Caco-2 (cell line): ENCODE results near the gene UNC119. TPM values are rescaled to one million over a fixed set of nuclear protein-coding genes. Genes with fewer than 3 reads are reported as not detected.

ENCODE experiments used
- BruUV-seq: library from RNA; stranded (reverse); fragments of 400-500 nt; replicated peaks from 2 replicates; lab custom pipeline; 2021; lab: Mats Ljungman, UMichigan
- CTCF ChIA-PET: fragments of 300-600 bp; sonication (Branson Sonifier 250); formaldehyde crosslinking; loops from one replicate; lab custom pipeline; 2022; ENCODE audit warnings: antibody characterized with exemption; lab: Charles Lee
- POLR2A ChIA-PET: fragments of 300-600 bp; sonication (Branson Sonifier 250); formaldehyde crosslinking; loops from one replicate; lab custom pipeline; 2022; ENCODE audit warnings: antibody characterized with exemption; lab: Charles Lee
- DNase-seq, 2 experiments: peaks; one replicate each; pipeline versions ENCODE4 v3.0.0 to v3.0.0-alpha.2; 2020 to 2022
- H3K27me3 ChIP-seq: replicated peaks from 2 replicates; pipeline ENCODE4 v1.6.0; 2011; ENCODE audit warnings: low read length; ENCODE audit not compliant: control insufficient read depth, insufficient read depth
- H3K36me3 ChIP-seq: 2 replicates; pipeline ENCODE4 v1.5.1; 2011; ENCODE audit warnings: low read length; ENCODE audit not compliant: control insufficient read depth, insufficient read depth
- H3K4me1 ChIP-seq: fragments of 250-450 bp; sonication (Bioruptor Pico); 2 replicates; pipeline ENCODE4 v1.5.1; 2020; ENCODE audit warnings: mild to moderate bottlenecking
- H3K4me3 ChIP-seq: 2 replicates; pipeline ENCODE4 v1.5.1; 2011; ENCODE audit warnings: low read depth, mild to moderate bottlenecking, control low read depth, low read length
- H3K9me3 ChIP-seq: fragments of 250-450 bp; sonication (Bioruptor Pico); 2 replicates; pipeline ENCODE4 v1.5.1; 2020; ENCODE audit warnings: mild to moderate bottlenecking, moderate library complexity
- H3K27ac Mint-ChIP-seq: one replicate; pipeline ENCODE4 v1.8.0; 2022; ENCODE audit warnings: mixed read lengths; ENCODE audit not compliant: unreplicated experiment
- H3K27me3 Mint-ChIP-seq: one replicate; pipeline ENCODE4 v1.8.0; 2022; ENCODE audit warnings: mixed read lengths; ENCODE audit not compliant: insufficient read depth, unreplicated experiment
- H3K36me3 Mint-ChIP-seq: one replicate; pipeline ENCODE4 v1.8.0; 2022; ENCODE audit warnings: mild to moderate bottlenecking, mixed read lengths; ENCODE audit not compliant: insufficient read depth, unreplicated experiment
- H3K4me1 Mint-ChIP-seq: one replicate; pipeline ENCODE4 v1.8.0; 2022; ENCODE audit warnings: low read depth, mixed read lengths; ENCODE audit not compliant: unreplicated experiment
- H3K4me3 Mint-ChIP-seq: one replicate; pipeline ENCODE4 v1.8.0; 2022; ENCODE audit warnings: mild to moderate bottlenecking, moderate library complexity, mixed read lengths; ENCODE audit not compliant: unreplicated experiment
- H3K9me3 Mint-ChIP-seq: one replicate; pipeline ENCODE4 v1.8.0; 2022; ENCODE audit warnings: mixed read lengths; ENCODE audit not compliant: unreplicated experiment
- CTCF ChIP-seq, 2 experiments: fragments of 200-600 bp in 1 of 2; IDR thresholded peaks; 1 replicate in 1 of 2; 2 replicates in 1 of 2; pipeline versions ENCODE4 v1.5.1 to v1.8.0; 2011 to 2022; ENCODE audit warnings: antibody characterized with exemption in 1 of 2, control low read depth in 1 of 2, inconsistent platforms in 1 of 2, low read depth in 1 of 2, low read length in 1 of 2, mild to moderate bottlenecking in 1 of 2, moderate library complexity in 1 of 2; ENCODE audit not compliant: insufficient read depth in 1 of 2, severe bottlenecking in 1 of 2, unreplicated experiment in 1 of 2
- intact Hi-C: fragments of 100-400 bp; cut with micrococcal nuclease; formaldehyde crosslinking; loops from one replicate; pipeline ENCODE4 v1.10.0; 2022; ENCODE audit not compliant: unreplicated experiment
- total RNA-seq: library from RNA; stranded (reverse); gene quantifications from 2 replicates; pipeline ENCODE4 v1.2.3, GENCODE V29; 2022

UNC119 gene
- total RNA-seq, 1 experiment from 2014 or later: 40.5 TPM

- H3K36me3 Mint-ChIP-seq: peaks cover 14% of the 10 kb centered on the region
- Histone ChIP-seq H3K27me3 (no peaks in the 10 kb centered on the region), H3K36me3 (no peaks in the 10 kb centered on the region), H3K4me3 (peak within 1 kb of the TSS; percentile 62), H3K4me1 (peaks cover 24% of the 10 kb centered on the region), H3K9me3 (no peaks in the 10 kb centered on the region)
- ChIA-PET CTCF (interaction anchor here (0.7 to 2.0 kb wide), 8 partner anchors 19 to 236 kb away, joined by 3 to 6 read pairs (median 4); partner anchors contain the start of genes BLTP2, IFT20, RPL23A and TNFAIP1), POLR2A (interaction anchor here (0.6 to 2.2 kb wide), 10 partner anchors 21 to 205 kb away, joined by 3 to 8 read pairs (median 4); partner anchors contain the start of genes BLTP2, RPL23A, SDF2 and SUPT6H)
- H3K4me3 Mint-ChIP-seq: peak within 1 kb of the TSS; percentile 89
- no peak for TF ChIP-seq CTCF (IDR thresholded peaks at IDR 0.05; ENCODE audit: insufficient read depth in 1 of 2, low read depth in 1 of 2, low read length in 1 of 2, severe bottlenecking in 1 of 2, unreplicated experiment in 1 of 2)
- TSS peak; percentile 88 for BruUV-seq
- DNase-seq: peak; percentile 97
- H3K4me1 Mint-ChIP-seq: peaks cover 20% of the 10 kb centered on the region
- H3K9me3 Mint-ChIP-seq: no peaks in the 10 kb centered on the region
- intact Hi-C loops: loop anchor here (10.0 kb wide), 1 partner anchor 237 kb away; the partner anchor contains the start of genes IFT20 and TNFAIP1
- H3K27ac Mint-ChIP-seq: peak within 1 kb of the TSS; percentile 85
- H3K27me3 Mint-ChIP-seq: no peaks in the 10 kb centered on the region
Observed at GRCh38 chr17:28571361-28572122, 19.1 kb upstream of the UNC119 start, which contains the start of gene PIGS. Gene PIGS (minus strand): TSS chr17:28571524. CDS start chr17:28571496, 28 bp downstream.

GRCh38 chr17:28570716-28571360 lies 18.4 kb upstream of the UNC119 start:
- H3K4me3 ChIP-seq: peak overlapping the region; percentile 62
- H3K4me1 Mint-ChIP-seq: peaks cover 13% of the 10 kb centered on the region
- no peaks in the 10 kb centered on the region; the same call in 1 of the 2 replicates for H3K36me3 ChIP-seq
- peak overlapping the region; percentile 85 for H3K27ac Mint-ChIP-seq
- H3K9me3 ChIP-seq: no peaks in the 10 kb centered on the region
- ChIA-PET CTCF (interaction anchor here (0.9 to 2.0 kb wide), 7 partner anchors 19 to 235 kb away, joined by 3 to 6 read pairs (median 4); partner anchors contain the start of genes BLTP2, IFT20, TNFAIP1 and VTN), POLR2A (interaction anchor here (0.6 to 2.2 kb wide), 10 partner anchors 20 to 205 kb away, joined by 3 to 8 read pairs (median 4); partner anchors contain the start of genes BLTP2, RPL23A, SDF2 and SUPT6H)
- no peaks in the 10 kb centered on the region for H3K9me3 Mint-ChIP-seq
- BruUV-seq: no TSS peak
- intact Hi-C loops: loop anchor here (10.0 kb wide), 1 partner anchor 236 kb away; the partner anchor contains the start of genes IFT20 and TNFAIP1
- DNase-seq: peak; percentile 64 to 67
- H3K4me1 ChIP-seq: peaks cover 21% of the 10 kb centered on the region
- H3K4me3 Mint-ChIP-seq: peak overlapping the region; percentile 89
- no peaks in the 10 kb centered on the region for H3K27me3 ChIP-seq
- peaks cover 14% of the 10 kb centered on the region for H3K36me3 Mint-ChIP-seq
- TF ChIP-seq CTCF (IDR thresholded peaks at IDR 0.05; ENCODE audit: insufficient read depth in 1 of 2, low read depth in 1 of 2, low read length in 1 of 2, severe bottlenecking in 1 of 2, unreplicated experiment in 1 of 2): no peak
- no peaks in the 10 kb centered on the region for H3K27me3 Mint-ChIP-seq

GRCh38 chr17:28569446-28569845 lies 17.0 kb upstream of the UNC119 start:
- H3K27ac Mint-ChIP-seq: no peak overlapping the region
- H3K36me3 ChIP-seq: no peaks in the 10 kb centered on the region; the same call in 1 of the 2 replicates
- TSS peak; percentile 45 for BruUV-seq
- H3K4me3 ChIP-seq: no peak overlapping the region
- no peaks in the 10 kb centered on the region for H3K9me3 ChIP-seq
- no peaks in the 10 kb centered on the region for H3K9me3 Mint-ChIP-seq
- peaks cover 12% of the 10 kb centered on the region for H3K4me1 Mint-ChIP-seq
- H3K36me3 Mint-ChIP-seq: peaks cover 14% of the 10 kb centered on the region
- intact Hi-C loops: no loop called here
- no peak overlapping the region for H3K4me3 Mint-ChIP-seq
- DNase-seq: no peak
- H3K27me3 ChIP-seq: no peaks in the 10 kb centered on the region
- ChIA-PET POLR2A (no interaction called here), CTCF (no interaction called here)
- H3K27me3 Mint-ChIP-seq: no peaks in the 10 kb centered on the region
- no peak for TF ChIP-seq CTCF (IDR thresholded peaks at IDR 0.05; ENCODE audit: insufficient read depth in 1 of 2, low read depth in 1 of 2, low read length in 1 of 2, severe bottlenecking in 1 of 2, unreplicated experiment in 1 of 2)
- peaks cover 21% of the 10 kb centered on the region for H3K4me1 ChIP-seq
